ENCODE results near the gene UBAP1L. TPM values are rescaled to one million over a fixed set of nuclear protein-coding genes. Genes with fewer than 3 reads are reported as not detected.
"Not testable (repeated sequence)": the region's sequence is repeated elsewhere in the genome, so short reads cannot be mapped to it uniquely, and the experiment has no call there.

Gene UBAP1L
- 0.14 and 1.6 TPM in 2 replicates for total RNA-seq (2014; rRNA removed; shearing (Covaris generic))

GRCh38 chr15:65115086-65115485, at the start of gene UBAP1L:
UBAP1L (minus strand) TSS chr15:65115200; CDS start chr15:65106215, 8,985 bp downstream.
- Histone ChIP-seq H3K27me3 (ENCODE audit: control insufficient read depth, insufficient read depth, low read length) (no peaks in the 10 kb centered on the region), H3K4me3 (ENCODE audit: insufficient read depth, low read depth, low read length) (no peak within 1 kb of the TSS), H3K36me3 (replicated peaks; ENCODE audit: control insufficient read depth, insufficient read depth, low read length) (peaks cover 12% of the 10 kb centered on the region)
- no peak for DNase-seq

- Histone ChIP-seq H3K36me3 (replicated peaks; ENCODE audit: control insufficient read depth, insufficient read depth, low read length) (peaks cover 9% of the 10 kb centered on the region), H3K27me3 (ENCODE audit: control insufficient read depth, insufficient read depth, low read length) (no peaks in the 10 kb centered on the region), H3K4me3 (ENCODE audit: insufficient read depth, low read depth, low read length) (no peak overlapping the region)
- DNase-seq: no peak
Observed at GRCh38 chr15:65164139-65164538, 49.1 kb upstream of the UBAP1L start.

GRCh38 chr15:65163041-65163440, 48.0 kb upstream of the UBAP1L start:
- no peaks in the 10 kb centered on the region for H3K27me3 ChIP-seq (ENCODE audit: control insufficient read depth, insufficient read depth, low read length)
- no peak for DNase-seq
- peaks cover 9% of the 10 kb centered on the region for H3K36me3 ChIP-seq (replicated peaks; ENCODE audit: control insufficient read depth, insufficient read depth, low read length)
- no peak overlapping the region for H3K4me3 ChIP-seq (ENCODE audit: insufficient read depth, low read depth, low read length)

- no peak for DNase-seq
- peaks cover 15% of the 10 kb centered on the region for H3K36me3 ChIP-seq (replicated peaks; ENCODE audit: control insufficient read depth, insufficient read depth, low read length)
- no peak overlapping the region for H3K4me3 ChIP-seq (ENCODE audit: insufficient read depth, low read depth, low read length)
- H3K27me3 ChIP-seq (ENCODE audit: control insufficient read depth, insufficient read depth, low read length): no peaks in the 10 kb centered on the region
Observed at GRCh38 chr15:65156692-65157091, 41.7 kb upstream of the UBAP1L start.

GRCh38 chr15:65154720-65155119, 39.7 kb upstream of the UBAP1L start:
- Histone ChIP-seq H3K4me3 (ENCODE audit: insufficient read depth, low read depth, low read length) (no peak overlapping the region), H3K27me3 (ENCODE audit: control insufficient read depth, insufficient read depth, low read length) (no peaks in the 10 kb centered on the region), H3K36me3 (replicated peaks; ENCODE audit: control insufficient read depth, insufficient read depth, low read length) (peaks cover 18% of the 10 kb centered on the region)
- no peak for DNase-seq

GRCh38 chr15:65147902-65148301, 32.9 kb upstream of the UBAP1L start:
- no peak overlapping the region for H3K4me3 ChIP-seq (ENCODE audit: insufficient read depth, low read depth, low read length)
- H3K27me3 ChIP-seq (ENCODE audit: control insufficient read depth, insufficient read depth, low read length): no peaks in the 10 kb centered on the region
- DNase-seq: no peak
- H3K36me3 ChIP-seq (replicated peaks; ENCODE audit: control insufficient read depth, insufficient read depth, low read length): peaks cover 4% of the 10 kb centered on the region

GRCh38 chr15:65146438-65146837, 31.4 kb upstream of the UBAP1L start:
- no peak for DNase-seq
- peaks cover 3% of the 10 kb centered on the region for H3K36me3 ChIP-seq (replicated peaks; ENCODE audit: control insufficient read depth, insufficient read depth, low read length)
- no peak overlapping the region for H3K4me3 ChIP-seq (ENCODE audit: insufficient read depth, low read depth, low read length)
- H3K27me3 ChIP-seq (ENCODE audit: control insufficient read depth, insufficient read depth, low read length): no peaks in the 10 kb centered on the region

GRCh38 chr15:65138631-65139030, 23.6 kb upstream of the UBAP1L start:
- not testable (repeated sequence) for H3K4me3 ChIP-seq (ENCODE audit: insufficient read depth, low read depth, low read length); H3K27me3 ChIP-seq (ENCODE audit: control insufficient read depth, insufficient read depth, low read length); H3K36me3 ChIP-seq (replicated peaks; ENCODE audit: control insufficient read depth, insufficient read depth, low read length); DNase-seq

- H3K36me3 ChIP-seq (replicated peaks; ENCODE audit: control insufficient read depth, insufficient read depth, low read length); H3K27me3 ChIP-seq (ENCODE audit: control insufficient read depth, insufficient read depth, low read length); H3K4me3 ChIP-seq (ENCODE audit: insufficient read depth, low read depth, low read length); DNase-seq: not testable (repeated sequence)
Observed at GRCh38 chr15:65137893-65138292, 22.9 kb upstream of the UBAP1L start.

GRCh38 chr15:65137089-65137488, 22.1 kb upstream of the UBAP1L start:
- H3K36me3 ChIP-seq (replicated peaks; ENCODE audit: control insufficient read depth, insufficient read depth, low read length); DNase-seq; H3K4me3 ChIP-seq (ENCODE audit: insufficient read depth, low read depth, low read length); H3K27me3 ChIP-seq (ENCODE audit: control insufficient read depth, insufficient read depth, low read length): not testable (repeated sequence)

- Histone ChIP-seq H3K27me3 (ENCODE audit: control insufficient read depth, insufficient read depth, low read length) (no peaks in the 10 kb centered on the region), H3K36me3 (replicated peaks; ENCODE audit: control insufficient read depth, insufficient read depth, low read length) (no peaks in the 10 kb centered on the region), H3K4me3 (ENCODE audit: insufficient read depth, low read depth, low read length) (no peak overlapping the region)
- DNase-seq: no peak
Observed at GRCh38 chr15:65134538-65134937, 19.5 kb upstream of the UBAP1L start.

GRCh38 chr15:65133548-65134200, 18.7 kb upstream of the UBAP1L start, which contains the start of gene PDCD7:
PDCD7 (minus strand) TSS chr15:65133808; CDS start chr15:65133781, 27 bp downstream.
- H3K27me3 ChIP-seq (ENCODE audit: control insufficient read depth, insufficient read depth, low read length): no peaks in the 10 kb centered on the region

GRCh38 chr15:65132878-65133547, 18.0 kb upstream of the UBAP1L start:
- H3K36me3 ChIP-seq (replicated peaks; ENCODE audit: control insufficient read depth, insufficient read depth, low read length): peaks cover 11% of the 10 kb centered on the region
- peak; percentile 87 for DNase-seq
- H3K4me3 ChIP-seq (ENCODE audit: insufficient read depth, low read depth, low read length): peak overlapping the region; percentile 67
- H3K27me3 ChIP-seq (ENCODE audit: control insufficient read depth, insufficient read depth, low read length): no peaks in the 10 kb centered on the region

More at GRCh38 chr15:65133548-65134200, 18.7 kb upstream of the UBAP1L start, which contains the start of gene PDCD7:
- DNase-seq: peak; percentile 92
- peak within 1 kb of the TSS; percentile 67 for H3K4me3 ChIP-seq (ENCODE audit: insufficient read depth, low read depth, low read length)
- peaks cover 4% of the 10 kb centered on the region for H3K36me3 ChIP-seq (replicated peaks; ENCODE audit: control insufficient read depth, insufficient read depth, low read length)

GRCh38 chr15:65130941-65131340, 15.9 kb upstream of the UBAP1L start:
- H3K27me3 ChIP-seq (ENCODE audit: control insufficient read depth, insufficient read depth, low read length): no peaks in the 10 kb centered on the region
- no peak overlapping the region for H3K4me3 ChIP-seq (ENCODE audit: insufficient read depth, low read depth, low read length)
- H3K36me3 ChIP-seq (replicated peaks; ENCODE audit: control insufficient read depth, insufficient read depth, low read length): peaks cover 13% of the 10 kb centered on the region
- DNase-seq: peak; percentile 36

GRCh38 chr15:65115542-65115941, 542 bp upstream of the UBAP1L start:
- H3K36me3 ChIP-seq (replicated peaks; ENCODE audit: control insufficient read depth, insufficient read depth, low read length): peaks cover 12% of the 10 kb centered on the region
- H3K4me3 ChIP-seq (ENCODE audit: insufficient read depth, low read depth, low read length): no peak overlapping the region
- no peak for DNase-seq
- H3K27me3 ChIP-seq (ENCODE audit: control insufficient read depth, insufficient read depth, low read length): no peaks in the 10 kb centered on the region
